K562 (cell line): ENCODE results near the gene C2orf81. TPM values are rescaled to one million over a fixed set of nuclear protein-coding genes. Genes with fewer than 3 reads are reported as not detected.

Experiments used
- CBX5 ChIP-seq: IDR thresholded peaks from 2 replicates; pipeline ENCODE4 v1.6.1; 2014; ENCODE audit warnings: low read depth, borderline replicate concordance
- CTCFL ChIP-seq: IDR thresholded peaks from 2 replicates; pipeline ENCODE4 v1.6.1; 2011; ENCODE audit warnings: borderline replicate concordance, low read depth, mild to moderate bottlenecking, moderate library complexity, low read length; ENCODE audit not compliant: insufficient read depth, poor library complexity, severe bottlenecking
- FOXA1 ChIP-seq: fragments of 450-650 bp; IDR thresholded peaks from 2 replicates; pipeline ENCODE4 v1.6.1; 2016; ENCODE audit warnings: mild to moderate bottlenecking, borderline replicate concordance
- FOXJ3 ChIP-seq: sonication (generic); formaldehyde crosslinking; IDR thresholded peaks from 2 replicates; pipeline ENCODE4 v1.4.0; 2020; ENCODE audit warnings: mild to moderate bottlenecking, missing genetic modification reagents
- FUS ChIP-seq: fragments of 200-400 bp; formaldehyde crosslinking; optimal IDR thresholded peaks from 2 replicates; pipeline ENCODE3; 2017; ENCODE audit warnings: low read depth, low read length
- GATAD2A ChIP-seq: fragments of 450-650 bp; IDR thresholded peaks from 2 replicates; pipeline ENCODE4 v1.6.1; 2017
- HOXB6 ChIP-seq: fragments of 250-450 bp; sonication (Bioruptor Pico); IDR thresholded peaks from 2 replicates; pipeline ENCODE4 v1.5.1; 2022; ENCODE audit warnings: mild to moderate bottlenecking, borderline replicate concordance
- KLF6 ChIP-seq: fragments of 250-450 bp; sonication (Bioruptor Pico); IDR thresholded peaks from 2 replicates; pipeline ENCODE4 v1.4.0; 2020; ENCODE audit warnings: mild to moderate bottlenecking, moderate library complexity, borderline replicate concordance
- MCM3 ChIP-seq: fragments of 450-650 bp; IDR thresholded peaks from 2 replicates; pipeline ENCODE4 v1.6.1; 2016
- MXD1 ChIP-seq: fragments of 250-450 bp; sonication (Bioruptor Pico); IDR thresholded peaks from 2 replicates; pipeline ENCODE4 v1.8.0; 2021; ENCODE audit warnings: borderline replicate concordance, mild to moderate bottlenecking, moderate library complexity; ENCODE audit not compliant: poor library complexity, severe bottlenecking
- NCOA2 ChIP-seq, 2 experiments: fragments of 450-650 bp; IDR thresholded peaks; 2 replicates each; pipeline ENCODE4 v1.6.1; 2018; ENCODE audit warnings: mild to moderate bottlenecking in 2 of 2, moderate library complexity in 1 of 2; ENCODE audit not compliant: partially characterized antibody in 2 of 2
- NR3C1 ChIP-seq: sonication (generic); formaldehyde crosslinking; IDR thresholded peaks from 2 replicates; pipeline ENCODE4 v1.8.1; 2022; ENCODE audit warnings: missing genetic modification reagents
- PTBP1 ChIP-seq: fragments of 200-400 bp; formaldehyde crosslinking; IDR thresholded peaks from 2 replicates; pipeline ENCODE4 v1.6.1; 2017; ENCODE audit warnings: low read depth, low read length
- SRF ChIP-seq, 2 experiments: fragments of 250-450, 450-650 bp in 1 of 2; sonication (Bioruptor Pico) in 1 of 2; sonication (generic) in 1 of 2; formaldehyde crosslinking; IDR thresholded peaks; 2 replicates each; pipeline versions ENCODE4 v1.5.0 to v1.5.1; 2020 to 2022; ENCODE audit warnings: mild to moderate bottlenecking in 1 of 2, missing genetic modification reagents in 1 of 2
- TAF9B ChIP-seq: fragments of 450-650 bp; IDR thresholded peaks from 2 replicates; pipeline ENCODE4 v1.6.1; 2018; ENCODE audit warnings: mild to moderate bottlenecking; ENCODE audit not compliant: partially characterized antibody
- TFE3 ChIP-seq: fragments of 450-650 bp; formaldehyde crosslinking; IDR thresholded peaks from 2 replicates; pipeline ENCODE4 v1.4.0; 2020; ENCODE audit warnings: mild to moderate bottlenecking, mixed read lengths
- USF2 ChIP-seq: sonication (generic); formaldehyde crosslinking; IDR thresholded peaks from 2 replicates; pipeline ENCODE4 v1.5.0; 2020; ENCODE audit warnings: missing genetic modification reagents
- ZBED1 ChIP-seq: IDR thresholded peaks from 2 replicates; pipeline ENCODE4 v1.6.1; 2014
- ZBTB49 ChIP-seq: sonication (generic); formaldehyde crosslinking; IDR thresholded peaks from 2 replicates; pipeline ENCODE4 v1.8.0; 2022; ENCODE audit warnings: missing genetic modification reagents, mild to moderate bottlenecking, borderline replicate concordance
- ZNF143 ChIP-seq: sonication (generic); formaldehyde crosslinking; IDR thresholded peaks from 2 replicates; pipeline ENCODE4 v1.9.0; 2022; ENCODE audit warnings: mild to moderate bottlenecking, missing genetic modification reagents
- ZNF239 ChIP-seq: fragments of 250-450 bp; sonication (Bioruptor Pico); IDR thresholded peaks from 2 replicates; pipeline ENCODE4 v1.4.0; 2020; ENCODE audit warnings: mild to moderate bottlenecking
- polyA plus RNA-seq, 8 experiments: library from polyadenylated mRNA; depleted of rRNA in 4 of 8; stranded (reverse) in 5 of 8; unstranded in 3 of 8; fragments of >200 nt; fragmentation: Nextera tagmentation in 2 of 8; fragmentation: Illumina TruSeq in 1 of 8; extraction: Ambion mirVana in 2 of 8; extraction: Trizol in 1 of 8; gene quantifications; 2 replicates each; pipeline versions ENCODE4 v1.2.1 to v1.2.3, GENCODE V29; 2011 to 2014; ENCODE audit warnings: inconsistent platforms in 1 of 8, missing spikeins in 1 of 8
- total RNA-seq, 7 experiments: library from RNA; depleted of rRNA in 6 of 7; stranded (reverse); fragments of >200 nt in 6 of 7; fragmentation: Illumina TruSeq in 2 of 7; extraction: Trizol in 2 of 7; gene quantifications; 2 replicates each; pipeline versions ENCODE4 v1.2.1 to v1.2.3, GENCODE V29; 2011 to 2021; ENCODE audit warnings: low replicate concordance in 1 of 7

C2orf81 gene
- total and polyA plus RNA-seq, 9 of the 15 experiments (the other 6 are each of a cell fraction or from before 2014, with no cell fraction given): 0.06 TPM; not detected in 8

- TF ChIP-seq SRF (CRISPR knock-in tag; IDR thresholded peaks at IDR 0.05): no peak
- no peak for TF ChIP-seq ZNF239 (CRISPR knock-in tag)
- TF ChIP-seq ZBED1: 0 out of 2 replicates have a peak, but pooled peaks have one; percentile 45
- TF ChIP-seq USF2: no peak
- TF ChIP-seq FOXJ3 (CRISPR knock-in tag): no peak
- TF ChIP-seq MCM3: no peak
- no peak for TF ChIP-seq KLF6
- TF ChIP-seq NR3C1 (CRISPR knock-in tag): no peak
- no peak for TF ChIP-seq ZBTB49
- TF ChIP-seq ZNF143 (CRISPR knock-in tag): no peak
- TF ChIP-seq TFE3 (CRISPR knock-in tag): no peak
- TF ChIP-seq TAF9B: no peak
- TF ChIP-seq CTCFL: peak; percentile 67
- no peak for TF ChIP-seq PTBP1
- no peak for TF ChIP-seq GATAD2A
- TF ChIP-seq MXD1: no peak
- TF ChIP-seq FUS: no peak
- no peak for TF ChIP-seq CBX5
- TF ChIP-seq NCOA2 (IDR thresholded peaks at IDR 0.05; ENCODE audit: partially characterized antibody in 2 of 2): no peak
- no peak for TF ChIP-seq FOXA1
- no peak for TF ChIP-seq HOXB6 (CRISPR knock-in tag)
These were observed 19.2 kb upstream of the C2orf81 start (continued) for GRCh38 chr2:74440378-74441169.
